T-helper 9 cell (primary cell): ENCODE measurements around the gene RBM10.

Experiments used
- DNase-seq: peaks from one replicate; pipeline ENCODE4 v3.0.0-alpha.2; 2020

RBM10 gene

GRCh38 chrX:47178337-47178736, 33.3 kb downstream of the RBM10 start:
- DNase-seq = no peak

DNA sequence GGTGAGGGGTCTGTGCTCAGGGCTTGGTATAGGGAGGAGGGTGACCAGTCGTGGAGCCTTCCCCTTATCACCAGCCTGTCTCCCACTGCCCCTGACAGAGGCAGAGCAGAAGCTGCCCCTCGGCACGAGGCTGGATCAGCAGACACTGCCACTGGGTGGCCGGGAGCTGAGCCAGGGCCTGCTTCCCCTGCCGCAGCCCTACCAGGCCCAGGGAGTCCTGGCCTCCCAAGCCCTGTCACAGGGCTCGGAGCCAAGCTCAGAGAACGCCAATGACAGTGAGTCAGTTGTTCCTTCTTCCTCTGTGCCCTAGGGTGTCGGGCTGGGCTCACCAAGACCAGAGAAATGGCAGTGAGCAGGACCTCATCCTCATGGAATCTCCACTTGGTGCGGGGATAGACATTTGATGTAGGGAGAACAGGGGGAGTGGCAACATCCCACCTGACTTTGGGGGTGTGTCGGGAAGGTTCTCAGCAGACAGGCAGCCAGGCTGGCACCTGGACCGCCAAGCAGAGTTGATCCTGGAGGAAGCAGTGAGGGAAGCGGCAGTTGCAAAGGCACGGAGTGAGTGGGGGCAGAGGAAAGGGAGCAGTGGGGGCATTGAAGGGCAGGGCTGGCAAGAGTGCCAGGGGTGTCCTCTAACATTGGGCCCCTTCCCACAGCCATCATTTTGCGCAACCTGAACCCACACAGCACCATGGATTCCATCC, 34.4 kb downstream of the RBM10 start:
- DNase-seq = no peak

- no peak for DNase-seq
Measured at GRCh38 chrX:47179928-47180255, 34.9 kb downstream of the RBM10 start.

- DNase-seq = no peak
Measured at GRCh38 chrX:47180346-47180745, 35.3 kb downstream of the RBM10 start.

- DNase-seq = no peak
Measured at GRCh38 chrX:47181301-47181700, 36.3 kb downstream of the RBM10 start.

DNA sequence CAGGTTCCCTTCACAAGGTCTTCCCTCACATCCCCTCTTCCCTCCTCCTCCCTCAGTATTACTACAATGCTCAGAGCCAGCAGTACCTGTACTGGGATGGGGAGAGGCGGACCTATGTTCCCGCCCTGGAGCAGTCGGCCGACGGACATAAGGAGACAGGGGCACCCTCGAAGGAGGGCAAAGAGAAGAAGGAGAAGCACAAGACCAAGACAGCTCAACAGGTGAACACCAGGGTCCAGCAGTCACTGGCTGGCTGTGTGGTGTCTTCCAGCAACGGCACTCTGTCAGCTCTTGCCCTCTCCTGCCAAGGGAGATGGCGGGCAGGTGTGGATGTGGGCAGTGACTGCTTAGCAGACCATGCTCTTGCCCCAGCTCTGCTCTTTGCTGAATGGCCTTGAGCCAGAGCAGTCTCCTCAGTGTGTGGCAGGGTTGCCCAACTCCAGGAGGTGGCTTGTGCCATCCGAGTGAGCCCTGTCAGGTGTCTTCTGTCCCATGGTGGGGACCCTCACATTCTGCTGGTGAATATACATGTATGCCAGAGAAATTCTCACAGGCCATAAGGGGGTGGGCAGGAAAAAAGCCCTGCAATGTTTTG, 37.2 kb downstream of the RBM10 start:
- DNase-seq = no peak

DNA sequence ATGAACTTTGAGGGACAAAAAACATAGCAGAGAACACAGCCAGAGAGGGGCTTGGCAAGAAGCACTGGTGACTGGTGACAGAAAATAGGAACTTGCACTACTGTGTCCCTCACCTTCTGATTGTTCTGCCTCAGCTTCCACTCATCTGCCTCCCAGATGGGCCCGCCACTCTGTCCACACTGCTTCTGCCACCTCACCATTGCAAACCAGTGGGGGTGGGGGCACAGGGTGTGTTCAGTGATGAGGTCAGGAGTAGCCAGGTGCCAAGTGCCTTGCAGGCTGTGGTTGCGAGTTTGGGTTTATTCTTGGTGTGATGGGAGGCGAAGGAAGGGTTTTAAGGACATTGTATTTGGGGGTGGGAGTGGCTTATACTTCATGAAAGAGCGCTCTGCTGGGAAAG, 39.5 kb downstream of the RBM10 start:
- no peak for DNase-seq

- DNase-seq = no peak
Measured at GRCh38 chrX:47185241-47185640, 40.2 kb downstream of the RBM10 start.

DNA sequence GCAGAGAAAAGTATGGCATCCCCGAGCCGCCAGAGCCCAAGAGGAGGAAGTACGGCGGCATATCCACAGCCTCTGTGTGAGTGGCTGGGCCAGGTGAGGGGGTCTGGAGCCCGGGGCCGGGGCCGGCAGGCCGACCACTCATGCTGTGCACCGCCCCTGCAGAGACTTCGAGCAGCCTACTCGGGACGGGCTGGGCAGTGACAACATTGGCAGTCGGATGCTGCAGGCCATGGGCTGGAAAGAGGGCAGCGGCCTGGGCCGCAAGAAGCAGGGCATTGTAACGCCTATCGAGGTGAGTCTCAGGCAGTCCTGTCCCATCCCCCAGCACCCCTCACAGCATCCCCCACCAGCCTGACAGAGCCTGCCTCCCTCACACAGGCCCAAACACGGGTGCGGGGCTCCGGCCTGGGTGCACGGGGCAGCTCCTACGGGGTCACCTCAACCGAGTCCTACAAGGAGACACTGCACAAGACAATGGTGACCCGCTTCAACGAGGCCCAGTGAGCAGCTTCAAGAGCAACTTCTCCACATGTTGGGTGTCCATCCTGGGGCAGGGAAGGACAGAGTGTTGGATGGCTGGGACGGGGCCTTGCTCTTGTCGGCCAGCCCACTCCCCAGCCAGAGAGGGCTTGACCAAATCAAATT, 41.2 kb downstream of the RBM10 start:
- DNase-seq = no peak

DNA sequence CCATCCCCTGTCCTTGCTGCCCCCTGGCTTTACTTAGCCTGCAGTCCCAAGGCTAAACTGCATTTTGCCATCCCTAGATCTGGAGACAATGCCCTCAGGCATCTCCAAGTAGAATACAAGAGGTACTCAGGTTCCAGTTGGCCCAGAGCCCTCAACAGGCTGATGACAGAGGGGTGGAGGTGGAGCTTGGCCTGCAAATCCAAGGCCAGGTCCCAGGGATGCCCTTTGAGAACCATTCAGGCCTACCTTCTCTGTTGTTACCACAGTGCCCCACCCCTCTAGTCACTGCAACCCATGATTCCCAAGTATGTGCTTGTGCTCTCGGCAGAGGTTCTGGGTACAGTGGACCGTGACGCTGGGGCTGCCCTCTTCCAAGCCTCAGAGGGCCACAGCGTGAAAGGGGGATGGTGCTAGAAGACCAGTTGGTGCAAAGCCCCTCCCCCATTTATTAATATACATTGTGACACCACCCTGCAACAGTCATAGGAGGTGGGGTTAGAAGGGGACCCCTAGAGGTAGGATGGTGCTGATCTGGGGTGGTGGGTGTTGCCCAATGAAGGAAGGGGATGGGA, 42.2 kb downstream of the RBM10 start:
- no peak for DNase-seq

DNA sequence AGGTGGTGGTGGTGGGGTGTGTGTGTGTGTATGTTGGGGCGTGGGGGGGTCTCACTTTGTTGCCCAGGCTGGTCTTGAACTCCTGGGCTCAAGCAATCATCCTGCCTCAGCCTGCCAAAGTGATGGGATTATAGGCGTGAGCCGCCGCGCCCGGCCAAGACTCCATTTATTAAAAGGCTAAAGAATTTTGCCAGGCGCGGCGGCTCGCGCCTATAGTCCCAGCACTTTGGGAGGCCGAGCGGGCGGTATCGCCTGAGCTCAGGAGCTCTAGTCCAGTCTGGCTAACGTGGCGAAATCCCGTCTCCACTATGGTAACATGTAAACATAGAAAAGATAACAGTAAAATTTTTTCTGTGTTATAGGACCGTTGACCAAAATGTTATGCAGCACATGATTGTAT, 44.9 kb downstream of the RBM10 start:
- DNase-seq = no peak

DNA sequence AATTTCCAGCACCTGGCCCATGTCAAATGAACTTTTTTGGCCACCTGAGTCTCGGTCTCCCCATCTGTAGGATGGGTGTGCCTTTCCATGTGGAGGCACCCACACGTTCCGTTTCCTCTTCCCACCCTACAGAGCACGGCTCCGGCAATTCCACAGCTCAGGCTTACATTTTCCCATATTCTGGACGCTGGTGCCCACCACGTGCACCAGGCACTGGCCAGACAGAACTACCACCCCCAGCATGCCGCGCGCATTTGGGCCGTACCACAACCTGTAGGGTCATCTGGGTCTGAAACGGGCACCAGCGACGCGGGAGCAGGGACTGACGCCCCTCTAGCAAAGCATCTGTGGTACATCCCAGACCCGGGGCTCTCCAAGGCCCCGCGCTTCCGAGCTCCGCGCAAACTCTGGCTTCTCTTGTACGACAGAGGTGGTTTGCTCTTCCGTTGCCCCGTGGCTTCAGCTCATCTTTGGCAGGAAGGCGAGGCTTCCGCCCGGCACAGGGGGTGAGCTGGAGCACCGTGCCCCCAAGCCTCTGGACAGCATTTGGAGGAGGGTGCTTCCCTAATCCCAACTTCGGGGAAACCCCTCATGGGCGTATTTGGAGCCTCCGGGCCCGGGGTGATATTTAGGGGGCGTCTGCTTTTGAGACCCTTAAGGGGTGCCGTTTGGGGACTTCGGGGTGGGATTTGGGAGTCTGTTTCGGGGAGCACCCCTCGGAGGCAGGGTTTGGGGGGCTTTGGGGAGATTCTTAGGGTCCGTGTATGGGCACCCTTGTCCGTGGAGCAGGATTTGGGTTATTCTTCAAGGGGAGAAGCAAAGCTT, 45.6 kb downstream of the RBM10 start:
- DNase-seq = peak; percentile 58

- DNase-seq = peak; percentile 33
Measured at GRCh38 chrX:47191331-47191730, 46.3 kb downstream of the RBM10 start.

DNA sequence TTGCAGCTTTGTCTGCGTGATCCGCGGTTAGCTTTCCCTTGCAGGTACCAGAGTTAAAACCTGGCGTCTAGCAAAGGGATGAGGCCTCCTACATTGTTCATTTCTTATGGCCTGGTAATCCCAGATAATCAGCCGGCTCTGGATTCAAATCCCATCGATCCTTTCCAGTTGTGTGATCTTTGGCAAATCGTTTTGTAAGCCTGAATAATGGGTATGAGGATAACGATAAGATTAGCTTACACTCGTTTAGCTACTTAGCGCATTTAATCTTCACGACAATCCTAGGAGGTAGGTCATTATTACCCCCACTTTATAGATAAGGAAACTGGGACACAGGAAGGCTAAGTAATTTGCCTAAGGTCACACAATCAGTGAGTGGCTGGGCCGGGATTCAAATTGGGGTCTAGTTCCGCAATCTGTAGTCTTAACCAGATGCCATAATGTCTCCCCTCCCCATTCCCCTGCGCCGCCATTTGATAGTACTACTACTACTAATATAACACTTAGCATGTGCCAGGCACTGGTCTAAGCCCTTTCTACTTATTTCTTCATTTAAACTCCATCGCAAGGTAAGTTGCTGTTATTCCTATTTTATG, 46.9 kb downstream of the RBM10 start:
- no peak for DNase-seq

GRCh38 chrX:47193475-47194193, 48.6 kb downstream of the RBM10 start, which contains the start of gene UBA1:
Gene UBA1 (plus strand): TSS chrX:47193829. CDS start chrX:47198803, 4,974 bp downstream.
- DNase-seq = peak; percentile 97

GRCh38 chrX:47194194-47194787, 49.3 kb downstream of the RBM10 start:
- no peak for DNase-seq

GRCh38 chrX:47196098-47196497, 51.1 kb downstream of the RBM10 start:
- no peak for DNase-seq

GRCh38 chrX:47197526-47197925, 52.5 kb downstream of the RBM10 start:
- DNase-seq = no peak

GRCh38 chrX:47198026-47198686, 53.1 kb downstream of the RBM10 start:
- no peak for DNase-seq

DNA sequence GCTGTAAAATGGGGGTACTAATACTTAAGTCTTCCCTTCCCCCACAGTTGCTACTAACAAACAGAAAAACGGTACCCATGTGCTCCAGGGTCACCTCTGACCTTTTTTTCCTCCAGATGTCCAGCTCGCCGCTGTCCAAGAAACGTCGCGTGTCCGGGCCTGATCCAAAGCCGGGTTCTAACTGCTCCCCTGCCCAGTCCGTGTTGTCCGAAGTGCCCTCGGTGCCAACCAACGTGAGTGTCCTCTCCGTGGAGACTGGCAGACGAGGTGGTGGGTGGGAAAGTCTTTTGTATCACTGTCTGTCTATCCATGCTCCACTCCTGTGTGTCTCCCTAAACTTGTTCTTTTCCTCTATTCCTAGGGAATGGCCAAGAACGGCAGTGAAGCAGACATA, 53.7 kb downstream of the RBM10 start:
- DNase-seq = no peak

GRCh38 chrX:47199286-47199685, 54.3 kb downstream of the RBM10 start:
- no peak for DNase-seq
